OCI-LY1 (cell line): ENCODE measurements around the gene BRME1.

ENCODE experiments used
- EZH2 ChIP-seq: fragments of 200-600 bp; sonication (generic), shearing (Covaris generic); IDR thresholded peaks from 2 replicates; pipeline ENCODE4 v1.8.0; 2017; ENCODE audit warnings: borderline replicate concordance, mixed run types, mild to moderate bottlenecking, antibody characterized with exemption, low read length, moderate library complexity, mixed read lengths
- TF ChIP-seq, protein P1 (sequence below): fragments of 200-600 bp; sonication (generic), shearing (Covaris generic); IDR thresholded peaks from 2 replicates; pipeline ENCODE4 v1.5.1; 2017; ENCODE audit warnings: mild to moderate bottlenecking, antibody characterized with exemption, low read length, moderate library complexity, mixed read lengths

DNA sequence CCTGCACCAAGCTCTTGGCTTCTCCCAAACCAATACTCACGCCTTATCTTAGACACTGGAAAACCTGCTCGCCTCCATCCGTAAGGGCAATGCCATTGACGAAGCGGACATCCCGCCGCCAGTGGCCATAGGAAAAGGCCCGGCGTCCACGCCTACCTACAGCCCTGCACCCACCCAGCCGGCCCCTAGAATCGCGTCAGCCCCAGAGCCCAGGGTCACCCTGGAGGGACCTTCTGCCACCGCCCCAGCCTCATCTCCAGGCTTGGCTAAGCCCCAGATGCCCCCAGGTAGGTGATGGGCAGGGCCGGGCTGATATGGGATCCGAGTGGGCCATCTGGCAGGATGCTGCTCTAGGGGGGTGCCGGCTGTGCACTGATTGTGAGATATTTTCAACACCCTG is 7.4 kb upstream of the BRME1 start:
- TF ChIP-seq, protein P1, sequence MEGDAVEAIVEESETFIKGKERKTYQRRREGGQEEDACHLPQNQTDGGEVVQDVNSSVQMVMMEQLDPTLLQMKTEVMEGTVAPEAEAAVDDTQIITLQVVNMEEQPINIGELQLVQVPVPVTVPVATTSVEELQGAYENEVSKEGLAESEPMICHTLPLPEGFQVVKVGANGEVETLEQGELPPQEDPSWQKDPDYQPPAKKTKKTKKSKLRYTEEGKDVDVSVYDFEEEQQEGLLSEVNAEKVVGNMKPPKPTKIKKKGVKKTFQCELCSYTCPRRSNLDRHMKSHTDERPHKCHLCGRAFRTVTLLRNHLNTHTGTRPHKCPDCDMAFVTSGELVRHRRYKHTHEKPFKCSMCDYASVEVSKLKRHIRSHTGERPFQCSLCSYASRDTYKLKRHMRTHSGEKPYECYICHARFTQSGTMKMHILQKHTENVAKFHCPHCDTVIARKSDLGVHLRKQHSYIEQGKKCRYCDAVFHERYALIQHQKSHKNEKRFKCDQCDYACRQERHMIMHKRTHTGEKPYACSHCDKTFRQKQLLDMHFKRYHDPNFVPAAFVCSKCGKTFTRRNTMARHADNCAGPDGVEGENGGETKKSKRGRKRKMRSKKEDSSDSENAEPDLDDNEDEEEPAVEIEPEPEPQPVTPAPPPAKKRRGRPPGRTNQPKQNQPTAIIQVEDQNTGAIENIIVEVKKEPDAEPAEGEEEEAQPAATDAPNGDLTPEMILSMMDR: no peak
- TF ChIP-seq EZH2: no peak
